ENCODE measurements around the gene MPDZ. TPM values are rescaled to one million over a fixed set of nuclear protein-coding genes. Genes with fewer than 3 reads are reported as not detected.

Gene MPDZ
- total and polyA plus RNA-seq, 2 of the 4 experiments (the other 2 are of a cell fraction): 18.8 to 39.3 TPM

GRCh38 chr9:13264788-13265187 lies 14.7 kb downstream of the MPDZ start:
- Histone ChIP-seq H3K9ac (ENCODE audit: low read depth, low read length) (no peak overlapping the region), H3K27me3 (ENCODE audit: control insufficient read depth, insufficient read depth, low read length) (no peaks in the 10 kb centered on the region), H2BK5ac (ENCODE audit: low read depth, low read length, poor library complexity, severe bottlenecking) (no peak overlapping the region), H2AK9ac (replicated peaks; ENCODE audit: low read depth, low read length, poor library complexity) (no peak overlapping the region), H3K4me2 (ENCODE audit: low read depth, low read length) (no peak overlapping the region), H3K14ac (replicated peaks; ENCODE audit: low read depth, low read length) (no peak overlapping the region), H4K5ac (ENCODE audit: low read depth, low read length) (no peak overlapping the region), H3K4me1 (ENCODE audit: control insufficient read depth, insufficient read depth, low read length) (peaks cover 2% of the 10 kb centered on the region; the same call in 1 of the 2 replicates), H3K36me3 (ENCODE audit: control insufficient read depth, insufficient read depth, low read length) (peaks cover 3% of the 10 kb centered on the region), H2AK5ac (ENCODE audit: low read depth, low read length) (no peak overlapping the region), H3K9me1 (ENCODE audit: insufficient read depth, low read length) (no peaks in the 10 kb centered on the region), H3K27ac (ENCODE audit: insufficient read depth, low read length) (no peak overlapping the region), H2BK15ac (ENCODE audit: low read depth, low read length) (no peak overlapping the region), H2BK20ac (ENCODE audit: low read depth, low read length) (no peak overlapping the region), H3K56ac (ENCODE audit: extremely low read depth, insufficient read depth, low read length) (no peak overlapping the region), H2BK120ac (ENCODE audit: low read depth, low read length) (no peak overlapping the region), H3K23ac (ENCODE audit: low read depth, low read length) (no peak overlapping the region), H2AFZ (replicated peaks; ENCODE audit: low read length, poor library complexity) (no peak overlapping the region), H4K20me1 (ENCODE audit: insufficient read depth, low read length) (peaks cover 19% of the 10 kb centered on the region), H3K18ac (ENCODE audit: low read depth, low read length) (no peak overlapping the region), H3K4me3 (ENCODE audit: insufficient read depth, low read depth, low read length) (no peak overlapping the region), H3K4ac (ENCODE audit: low read depth, low read length) (no peak overlapping the region), H4K8ac (ENCODE audit: low read depth in 2 of 2, low read length in 2 of 2) (no peak overlapping the region), H3K79me1 (ENCODE audit: low read depth in 1 of 2, low read length in 2 of 2) (peaks cover 26 to 46% of the 10 kb centered on the region in 2 experiments), H4K91ac (ENCODE audit: insufficient read depth, low read depth, low read length) (no peak overlapping the region), H3K9me3 (ENCODE audit: control insufficient read depth, insufficient read depth, low read length) (peaks cover 2% of the 10 kb centered on the region; the same call in 1 of the 2 replicates)
- no peak for ATAC-seq (ENCODE audit: low read depth)
- CTCF ChIA-PET: no interaction called here
- dilution Hi-C loops (cut with HindIII; ENCODE audit: low sequenced_read_pairs, unreplicated experiment): no loop called here
- in situ Hi-C loops (cut with MboI; ENCODE audit: low sequenced_read_pairs): no loop called here
- POLR2A ChIA-PET (ENCODE audit: unreplicated experiment): no interaction called here
- intact Hi-C loops (cut with micrococcal nuclease): no loop called here
- TF ChIP-seq MXI1 (IDR thresholded peaks at IDR 0.05; ENCODE audit: borderline replicate concordance, low read depth, low read length): no peak
- TF ChIP-seq RAD21 (IDR thresholded peaks at IDR 0.05; ENCODE audit: low read length): no peak
- TF ChIP-seq NFE2L2 (IDR thresholded peaks at IDR 0.05; ENCODE audit: low read depth, low read length): no peak
- TF ChIP-seq SMC3 (IDR thresholded peaks at IDR 0.05; ENCODE audit: low read depth, low read length): no peak
- no peak for TF ChIP-seq ELK1 (IDR thresholded peaks at IDR 0.05; ENCODE audit: borderline replicate concordance, low read depth, low read length)
- TF ChIP-seq CTCF (conservative IDR thresholded peaks at IDR 0.05; ENCODE audit: low read depth, low read length): no peak
- TF ChIP-seq MAFK (IDR thresholded peaks at IDR 0.05; ENCODE audit: low read depth, low read length): no peak
- TF ChIP-seq BHLHE40 (IDR thresholded peaks at IDR 0.05; ENCODE audit: low read depth, low read length): no peak
- no peak for TF ChIP-seq MAZ (IDR thresholded peaks at IDR 0.05; ENCODE audit: borderline replicate concordance, low read depth, low read length)
- no peak for DNase-seq
- BruUV-seq (replicated peaks): no TSS peak
